Activated CD4-positive, alpha-beta T cell treated with anti-CD3 and anti-CD28 coated beads for 36 hours (primary cell): ENCODE measurements around the gene SLC39A2. TPM values are rescaled to one million over a fixed set of nuclear protein-coding genes. Genes with fewer than 3 reads are reported as not detected.
A peak's percentile ranks its signal among the peaks of the same experiment; 100 is the strongest.

ENCODE experiments used
- ATAC-seq: fragments of 200-7000 bp; cut with Tn5 transposase; one replicate; pipeline ENCODE4 v1.10.0; 2021; ENCODE audit warnings: mild to moderate bottlenecking, moderate library complexity
- CTCF ChIA-PET: fragments of 350-600 bp; sonication (Branson Sonifier 250); formaldehyde crosslinking; loops from one replicate; lab custom pipeline; 2021; ENCODE audit warnings: antibody characterized with exemption; lab: Charles Lee
- POLR2A ChIA-PET: fragments of 350-600 bp; sonication (Branson Sonifier 250); formaldehyde crosslinking; loops from one replicate; lab custom pipeline; 2021; ENCODE audit warnings: antibody characterized with exemption, inconsistent platforms; lab: Charles Lee
- DNase-seq: peaks from one replicate; pipeline ENCODE4 v3.0.0-alpha.2; 2020
- H3K27ac Mint-ChIP-seq: one replicate; pipeline ENCODE4 v1.8.0; 2021; ENCODE audit warnings: mixed read lengths
- H3K27me3 Mint-ChIP-seq: one replicate; pipeline ENCODE4 v1.8.0; 2021; ENCODE audit warnings: mixed read lengths
- H3K36me3 Mint-ChIP-seq: one replicate; pipeline ENCODE4 v1.8.0; 2021; ENCODE audit warnings: low read depth, mixed read lengths
- H3K4me1 Mint-ChIP-seq: one replicate; pipeline ENCODE4 v1.8.0; 2021; ENCODE audit warnings: mixed read lengths
- H3K4me3 Mint-ChIP-seq: one replicate; pipeline ENCODE4 v1.8.0; 2021; ENCODE audit warnings: mild to moderate bottlenecking, moderate library complexity, mixed read lengths
- H3K9me3 Mint-ChIP-seq: one replicate; pipeline ENCODE4 v1.8.0; 2021; ENCODE audit warnings: low read depth, mixed read lengths
- intact Hi-C, 2 experiments: fragments of 100-400 bp; cut with DNase I in 1 of 2; cut with micrococcal nuclease in 1 of 2; formaldehyde crosslinking; loops; one replicate each; pipeline versions ENCODE4 v1.14.2 to v1.15.1; 2022 to 2024; cut with DNase I, micrococcal nuclease
- total RNA-seq, 2 experiments: library from RNA; stranded (reverse); gene quantifications; one replicate each; pipeline ENCODE4 v1.2.3, GENCODE V29; 2021

Gene SLC39A2
- total RNA-seq, 2 experiments from 2014 or later: 0.21 to 0.30 TPM

DNA sequence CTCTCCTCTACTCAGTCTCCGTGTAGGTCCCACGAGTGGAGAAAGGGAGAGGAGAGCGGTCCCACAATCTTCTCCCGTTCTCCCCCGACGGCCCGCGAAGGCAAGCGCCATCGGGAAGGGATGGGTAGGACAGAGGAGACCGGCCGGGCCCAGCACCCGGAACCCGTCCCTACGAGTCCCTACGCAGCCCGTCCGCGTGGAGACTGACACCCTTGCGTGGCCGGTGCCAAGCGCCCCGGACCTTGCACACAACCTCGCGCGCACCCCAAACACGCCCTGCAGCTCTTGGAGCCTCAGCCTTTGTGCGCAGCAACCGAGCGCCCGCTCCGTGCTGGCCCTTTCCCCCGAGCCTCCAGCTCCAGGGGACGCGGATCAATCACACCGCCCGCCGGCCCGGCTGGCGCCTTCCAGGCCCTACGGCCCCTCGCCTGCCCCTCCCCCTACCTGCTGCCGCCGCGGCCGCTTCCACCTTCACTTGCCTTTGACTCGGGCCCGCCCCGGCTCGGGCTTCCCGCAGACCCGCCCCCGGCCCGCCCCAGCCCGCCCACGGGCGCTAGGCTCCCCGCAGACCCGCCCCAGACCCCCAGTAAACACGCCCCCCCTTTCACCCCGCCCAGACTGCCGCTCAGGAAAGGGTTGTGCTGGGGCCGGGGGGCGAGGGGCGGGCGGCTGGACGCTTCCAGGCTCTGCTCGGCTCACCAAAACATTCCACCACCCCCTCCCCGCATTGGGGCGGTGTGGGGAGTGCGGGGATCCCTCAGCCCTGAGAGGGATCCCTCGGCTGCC, 25.7 kb downstream of the SLC39A2 start, which contains the start of gene NDRG2:
Gene NDRG2 (minus strand): TSS at position 477 of the 786 bp plus-strand sequence. CDS start 1,746 bp downstream, outside the sequence.
- ATAC-seq (peak; percentile 74), DNase-seq (peak; percentile 80)
- Mint-ChIP-seq H3K27me3 (peaks cover 2% of the 10 kb centered on the region), H3K4me3 (peak within 1 kb of the TSS; percentile 73), H3K36me3 (no peaks in the 10 kb centered on the region), H3K4me1 (peaks cover 16% of the 10 kb centered on the region), H3K27ac (peak within 1 kb of the TSS; percentile 55), H3K9me3 (no peaks in the 10 kb centered on the region)
- intact Hi-C loops: loop anchor here in 1 of 2 experiments (2.0 kb wide), 1 partner anchor 46 kb away; the partner anchor contains the start of gene ARHGEF40
- ChIA-PET CTCF (interaction anchor here (0.6 to 13.8 kb wide), 5 partner anchors 10 to 151 kb away, joined by 3 to 183 read pairs (median 11); no protein-coding TSS in a partner anchor), POLR2A (no interaction called here)

DNA sequence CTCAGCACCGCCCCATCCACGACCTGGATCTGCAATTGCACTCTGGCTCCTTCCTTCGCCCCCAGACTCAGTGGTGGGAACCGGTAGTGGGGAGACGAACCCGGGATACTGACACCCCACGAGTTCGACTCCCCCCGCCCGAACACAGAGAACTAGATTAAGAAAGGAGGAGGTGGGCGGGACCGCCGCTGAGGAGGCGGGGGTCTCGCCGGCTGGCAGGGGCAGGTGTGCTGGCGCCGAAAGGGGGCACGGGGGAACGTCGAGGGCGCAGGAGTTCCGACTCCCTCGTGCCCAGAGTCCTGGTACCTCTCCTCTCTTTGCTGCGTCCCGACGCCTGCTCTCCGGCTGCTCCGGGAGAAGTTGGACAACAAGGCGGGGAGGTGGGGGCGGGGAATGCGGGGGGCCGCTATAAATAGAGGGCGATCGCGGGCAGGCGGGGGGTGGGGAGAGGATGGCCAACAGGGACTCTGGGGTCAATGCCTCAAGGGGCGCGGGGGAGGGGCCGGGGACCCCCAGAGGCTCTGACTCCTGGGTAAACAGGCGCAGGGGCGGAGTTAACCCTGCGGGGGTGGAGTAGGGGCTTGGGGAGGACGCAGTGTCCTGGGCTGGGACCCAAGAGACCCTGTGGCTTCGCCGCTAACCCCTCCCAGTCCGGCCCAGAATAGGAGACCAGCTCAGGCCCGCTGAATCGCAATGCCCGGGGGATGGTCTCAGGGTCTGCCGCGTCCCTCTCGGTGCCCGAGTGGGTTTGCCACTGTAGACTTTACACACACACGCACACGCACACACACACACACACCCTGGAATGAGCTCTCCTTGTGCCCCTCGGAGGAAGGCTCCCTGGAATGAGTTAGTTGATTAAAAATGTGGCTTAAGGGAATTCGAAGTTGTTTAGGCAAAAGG, 26.5 kb downstream of the SLC39A2 start:
- H3K4me1 Mint-ChIP-seq: peaks cover 16% of the 10 kb centered on the region
- H3K4me3 Mint-ChIP-seq: peak overlapping the region; percentile 73
- no peak overlapping the region for H3K27ac Mint-ChIP-seq
- ATAC-seq (no peak), DNase-seq (no peak)
- ChIA-PET POLR2A (no interaction called here), CTCF (interaction anchor here (1.0 to 5.1 kb wide), 4 partner anchors 10 to 67 kb away, joined by 3 to 34 read pairs (median 10); no protein-coding TSS in a partner anchor)
- intact Hi-C loops: loop anchor here in 1 of 2 experiments (2.0 kb wide), 1 partner anchor 45 kb away; the partner anchor contains the start of gene ARHGEF40
- H3K36me3 Mint-ChIP-seq: no peaks in the 10 kb centered on the region
- H3K9me3 Mint-ChIP-seq: no peaks in the 10 kb centered on the region
- H3K27me3 Mint-ChIP-seq: peaks cover 2% of the 10 kb centered on the region

DNA sequence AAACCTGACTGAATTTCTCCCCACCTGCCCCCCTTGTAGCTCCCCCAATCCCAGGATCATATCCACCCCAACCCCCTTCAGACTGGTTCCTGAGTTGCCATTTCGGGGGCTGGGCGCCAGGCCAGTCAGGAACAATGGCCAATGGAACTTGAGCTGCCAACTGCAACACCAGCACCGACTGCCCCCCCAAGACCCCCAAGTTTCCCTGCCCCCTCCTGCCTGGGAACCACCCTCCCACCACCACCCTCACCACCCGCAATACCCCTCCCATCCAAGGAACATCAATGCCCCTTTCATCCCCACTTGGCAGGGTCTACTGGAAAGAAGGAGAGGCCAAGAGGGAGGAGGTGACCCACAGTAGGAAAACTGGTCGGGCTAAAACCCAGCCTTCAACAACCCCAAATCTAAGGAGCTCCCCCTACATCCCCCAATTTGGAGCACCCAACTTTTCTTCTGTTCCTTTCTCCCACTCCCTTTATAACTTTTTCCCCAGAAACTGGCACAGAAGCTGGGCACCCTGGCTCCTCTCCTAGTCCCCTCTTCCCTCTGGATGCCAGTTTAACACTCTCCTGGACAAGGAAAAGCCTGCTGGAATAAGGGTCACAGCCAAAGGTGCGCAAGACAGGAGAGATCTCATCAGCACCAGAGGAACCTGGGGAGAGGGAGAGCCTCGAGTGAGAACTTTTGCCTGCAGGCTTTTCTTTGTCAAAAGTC, 27.3 kb downstream of the SLC39A2 start:
- no peaks in the 10 kb centered on the region for H3K36me3 Mint-ChIP-seq
- CTCF ChIA-PET: interaction anchor here (0.6 to 5.1 kb wide), 4 partner anchors 11 to 66 kb away, joined by 3 to 34 read pairs (median 4); no protein-coding TSS in a partner anchor
- no peak for ATAC-seq
- no peak overlapping the region for H3K27ac Mint-ChIP-seq
- peaks cover 16% of the 10 kb centered on the region for H3K4me1 Mint-ChIP-seq
- intact Hi-C loops: no loop called here
- no peaks in the 10 kb centered on the region for H3K9me3 Mint-ChIP-seq
- H3K27me3 Mint-ChIP-seq: peaks cover 2% of the 10 kb centered on the region
- H3K4me3 Mint-ChIP-seq: no peak overlapping the region
- no peak for DNase-seq
- POLR2A ChIA-PET: no interaction called here

DNA sequence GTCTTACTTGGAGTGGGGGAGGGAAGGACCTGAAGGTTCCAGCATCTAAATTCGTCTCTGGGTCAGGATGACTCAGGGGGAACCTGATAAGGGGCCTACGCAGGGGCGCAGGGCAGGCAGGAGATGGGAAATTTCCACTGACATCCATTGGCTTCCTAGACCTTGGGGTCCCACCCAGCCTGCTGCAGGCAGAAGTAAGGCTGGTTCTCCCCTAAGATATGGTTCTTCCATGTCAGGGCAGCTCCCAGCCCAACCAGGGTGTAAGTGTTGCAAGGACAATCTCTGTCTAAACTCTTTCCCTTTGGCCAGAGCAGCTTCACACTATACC, 27.9 kb downstream of the SLC39A2 start:
- no peak overlapping the region for H3K4me3 Mint-ChIP-seq
- intact Hi-C loops: no loop called here
- ATAC-seq (no peak), DNase-seq (no peak)
- no peak overlapping the region for H3K27ac Mint-ChIP-seq
- no peaks in the 10 kb centered on the region for H3K9me3 Mint-ChIP-seq
- ChIA-PET POLR2A (no interaction called here), CTCF (interaction anchor here (0.6 to 5.1 kb wide), 4 partner anchors 11 to 65 kb away, joined by 3 to 34 read pairs (median 4); no protein-coding TSS in a partner anchor)
- peaks cover 16% of the 10 kb centered on the region for H3K4me1 Mint-ChIP-seq
- peaks cover 2% of the 10 kb centered on the region for H3K27me3 Mint-ChIP-seq
- H3K36me3 Mint-ChIP-seq: no peaks in the 10 kb centered on the region

DNA sequence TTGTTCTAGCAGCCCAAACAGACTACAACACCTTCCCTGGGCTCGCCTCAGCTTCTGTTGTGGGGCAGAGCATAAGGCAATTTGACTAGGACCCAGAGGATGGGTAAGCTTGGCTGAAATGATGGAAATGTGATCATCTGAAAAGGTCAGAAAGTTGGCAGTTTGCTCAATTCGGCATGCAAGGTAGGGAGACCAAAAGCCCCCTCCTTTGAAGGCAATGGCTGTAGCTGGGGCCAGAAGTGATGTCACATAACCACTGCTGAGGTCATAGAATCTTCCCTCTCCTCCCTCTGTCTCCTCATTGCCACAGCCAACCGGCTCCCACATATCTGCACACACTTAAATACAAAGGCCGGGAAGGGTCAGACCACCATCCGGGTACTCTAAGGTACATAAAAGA, 30.8 kb downstream of the SLC39A2 start, which contains the start of gene TPPP2:
Gene TPPP2 (plus strand): TSS at position 301 of the 400 bp plus-strand sequence. CDS start 365 bp downstream, outside the sequence.
- no peak within 1 kb of the TSS for H3K27ac Mint-ChIP-seq
- CTCF ChIA-PET: interaction anchor here (1.0 to 5.1 kb wide), 2 partner anchors 14 to 73 kb away, joined by 3 to 34 read pairs; no protein-coding TSS in a partner anchor
- POLR2A ChIA-PET: no interaction called here

DNA sequence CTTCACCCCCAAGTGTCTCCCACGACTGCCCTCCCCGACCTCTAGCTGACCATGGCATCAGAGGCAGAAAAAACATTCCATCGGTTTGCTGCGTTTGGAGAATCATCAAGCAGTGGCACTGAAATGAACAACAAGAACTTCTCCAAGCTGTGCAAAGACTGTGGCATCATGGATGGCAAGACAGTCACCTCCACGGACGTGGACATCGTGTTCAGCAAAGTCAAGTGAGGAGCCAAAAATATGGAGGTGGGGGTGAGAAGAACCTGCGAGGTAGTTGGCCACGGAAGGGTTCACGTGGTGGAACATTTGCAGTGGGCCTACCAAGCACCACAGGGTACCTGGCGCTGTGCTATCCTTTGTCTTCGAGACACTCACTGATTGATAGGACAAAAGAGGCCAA, 31.4 kb downstream of the SLC39A2 start:
- DNase-seq (no peak), ATAC-seq (no peak)
- ChIA-PET CTCF (interaction anchor here (1.0 to 5.1 kb wide), 3 partner anchors 15 to 72 kb away, joined by 3 to 34 read pairs (median 22); no protein-coding TSS in a partner anchor), POLR2A (no interaction called here)
- no peak overlapping the region for H3K27ac Mint-ChIP-seq
- H3K4me1 Mint-ChIP-seq: no peaks in the 10 kb centered on the region
- intact Hi-C loops: no loop called here
- H3K9me3 Mint-ChIP-seq: no peaks in the 10 kb centered on the region
- no peaks in the 10 kb centered on the region for H3K36me3 Mint-ChIP-seq
- no peaks in the 10 kb centered on the region for H3K27me3 Mint-ChIP-seq
- H3K4me3 Mint-ChIP-seq: no peak overlapping the region

More for the DNA sequence above, 30.8 kb downstream of the SLC39A2 start, which contains the start of gene TPPP2:
- no peaks in the 10 kb centered on the region for H3K9me3 Mint-ChIP-seq
- ATAC-seq (no peak), DNase-seq (no peak)
- H3K4me1 Mint-ChIP-seq: peaks cover 3% of the 10 kb centered on the region
- no peaks in the 10 kb centered on the region for H3K36me3 Mint-ChIP-seq
- no peak within 1 kb of the TSS for H3K4me3 Mint-ChIP-seq
- no peaks in the 10 kb centered on the region for H3K27me3 Mint-ChIP-seq
- intact Hi-C loops: no loop called here

DNA sequence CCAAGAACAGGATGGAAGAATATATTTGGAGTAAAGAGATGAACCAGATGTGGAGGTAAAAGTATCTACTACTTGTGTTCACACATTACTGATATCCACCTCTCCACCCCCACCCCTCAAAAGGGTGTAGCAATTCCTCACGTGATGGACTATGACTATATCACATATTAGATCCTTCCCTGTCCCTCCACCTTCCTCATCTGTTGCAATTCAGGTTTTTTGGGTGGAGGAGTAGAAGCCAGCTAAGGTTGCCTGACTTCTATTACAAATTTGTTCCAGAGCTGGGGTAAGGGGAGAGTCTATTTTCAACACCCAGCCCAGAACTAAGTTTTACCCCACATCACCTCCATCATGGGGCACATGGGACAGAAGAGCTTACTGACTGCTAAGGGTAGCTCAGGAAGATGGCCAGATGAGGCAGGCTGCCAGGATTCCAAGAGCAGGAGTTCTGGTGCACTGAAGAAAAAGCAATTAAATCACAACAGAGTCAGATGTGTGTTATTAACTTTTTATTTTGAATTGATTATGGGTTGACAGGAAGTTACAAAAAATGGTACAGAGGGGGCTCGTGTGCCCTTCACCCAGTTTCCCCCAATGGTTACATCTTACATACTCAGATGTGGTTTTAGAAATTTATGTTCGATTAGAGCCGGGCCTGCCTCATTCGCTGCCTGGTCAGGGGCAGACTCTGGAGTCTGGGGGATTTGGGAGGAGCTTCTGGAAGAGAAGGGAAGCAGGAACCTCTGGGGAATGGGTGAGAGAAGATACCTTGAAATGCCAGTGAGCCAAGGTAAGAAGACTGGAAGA, 33.4 kb downstream of the SLC39A2 start:
- ATAC-seq: no peak
- intact Hi-C loops: no loop called here
- Mint-ChIP-seq H3K36me3 (no peaks in the 10 kb centered on the region), H3K27ac (no peak overlapping the region), H3K27me3 (no peaks in the 10 kb centered on the region), H3K9me3 (no peaks in the 10 kb centered on the region), H3K4me1 (no peaks in the 10 kb centered on the region), H3K4me3 (no peak overlapping the region)
- CTCF ChIA-PET: interaction anchor here (0.6 to 3.1 kb wide), 7 partner anchors 9 to 565 kb away, joined by 3 to 22 read pairs (median 4); no protein-coding TSS in a partner anchor
- POLR2A ChIA-PET: no interaction called here
- DNase-seq: no peak

DNA sequence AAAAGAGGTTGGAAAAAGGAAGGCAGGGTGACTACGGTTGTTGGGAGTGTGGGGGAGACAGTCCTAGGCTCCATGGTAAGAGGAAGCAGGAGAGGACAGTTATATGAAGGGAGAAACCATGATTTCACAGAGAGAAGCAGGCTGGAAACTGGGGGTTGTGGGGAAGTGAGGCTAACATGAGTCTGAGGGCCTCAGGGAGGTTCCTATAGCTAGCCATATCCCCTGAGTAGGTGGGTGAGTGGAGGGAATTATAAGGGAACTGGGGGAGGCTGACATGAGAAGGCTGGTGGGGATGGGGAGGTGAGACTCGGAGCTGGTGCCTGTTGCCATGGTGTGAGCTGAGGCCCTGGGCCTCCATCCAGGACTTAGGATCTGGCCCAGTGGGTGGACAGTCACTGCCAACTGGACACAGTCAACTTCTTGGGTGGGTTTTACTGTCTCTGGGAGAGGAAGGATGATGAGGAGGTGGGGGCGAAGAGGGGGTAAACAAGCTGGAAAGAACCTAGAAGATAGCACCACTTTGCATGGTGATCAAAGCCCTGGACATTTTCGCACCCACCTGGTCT, 34.1 kb downstream of the SLC39A2 start:
- Mint-ChIP-seq H3K27me3 (no peaks in the 10 kb centered on the region), H3K27ac (no peak overlapping the region), H3K4me1 (no peaks in the 10 kb centered on the region), H3K9me3 (no peaks in the 10 kb centered on the region), H3K36me3 (no peaks in the 10 kb centered on the region), H3K4me3 (no peak overlapping the region)
- ChIA-PET CTCF (interaction anchor here (0.6 to 3.1 kb wide), 7 partner anchors 8 to 564 kb away, joined by 3 to 22 read pairs (median 4); no protein-coding TSS in a partner anchor), POLR2A (no interaction called here)
- intact Hi-C loops: no loop called here
- DNase-seq (no peak), ATAC-seq (no peak)

DNA sequence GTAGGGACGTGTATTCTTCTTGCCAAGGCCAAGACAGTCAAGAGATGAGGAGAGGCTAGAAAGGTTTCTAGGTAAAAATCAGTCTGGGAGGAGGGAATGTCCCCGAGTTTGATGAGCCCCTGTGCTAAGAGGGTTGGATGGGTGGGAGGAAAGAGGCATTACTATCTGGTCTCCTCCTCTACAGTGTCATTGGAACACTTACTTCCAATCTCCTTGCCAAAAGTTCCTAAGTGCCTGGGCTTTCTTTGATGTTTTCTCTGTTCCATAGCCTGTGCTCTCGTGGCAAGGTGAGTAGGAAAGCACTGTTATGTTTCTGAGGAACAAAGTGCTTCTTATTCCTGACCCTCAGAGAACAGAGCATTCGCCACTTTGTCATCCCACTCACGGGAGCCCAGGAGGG, 35.6 kb downstream of the SLC39A2 start, which contains the start of gene RNASE13:
Gene RNASE13 (minus strand): TSS at position 101 of the 400 bp plus-strand sequence. CDS start 519 bp downstream, outside the sequence.
- intact Hi-C loops: no loop called here
- Mint-ChIP-seq H3K4me3 (no peak within 1 kb of the TSS), H3K27ac (no peak within 1 kb of the TSS), H3K36me3 (no peaks in the 10 kb centered on the region), H3K4me1 (no peaks in the 10 kb centered on the region), H3K9me3 (no peaks in the 10 kb centered on the region), H3K27me3 (no peaks in the 10 kb centered on the region)
- ChIA-PET POLR2A (interaction anchor here (0.6 kb wide), 1 partner anchor 64 kb away, joined by 5 read pairs; no protein-coding TSS in a partner anchor), CTCF (interaction anchor here (1.3 to 3.0 kb wide), 3 partner anchors 13 to 58 kb away, joined by 3 to 17 read pairs (median 8); no protein-coding TSS in a partner anchor)
- ATAC-seq: no peak
- no peak for DNase-seq
